GM18907 (cell line): Measurements from ENCODE around the gene NOTCH1.

Experiments
- ATAC-seq: cut with Tn5 transposase; IDR thresholded peaks from one replicate; pipeline ENCODE4 v1.9.1; 2021; ENCODE audit warnings: mild to moderate bottlenecking, moderate library complexity; ENCODE audit not compliant: unreplicated experiment

Gene NOTCH1

DNA sequence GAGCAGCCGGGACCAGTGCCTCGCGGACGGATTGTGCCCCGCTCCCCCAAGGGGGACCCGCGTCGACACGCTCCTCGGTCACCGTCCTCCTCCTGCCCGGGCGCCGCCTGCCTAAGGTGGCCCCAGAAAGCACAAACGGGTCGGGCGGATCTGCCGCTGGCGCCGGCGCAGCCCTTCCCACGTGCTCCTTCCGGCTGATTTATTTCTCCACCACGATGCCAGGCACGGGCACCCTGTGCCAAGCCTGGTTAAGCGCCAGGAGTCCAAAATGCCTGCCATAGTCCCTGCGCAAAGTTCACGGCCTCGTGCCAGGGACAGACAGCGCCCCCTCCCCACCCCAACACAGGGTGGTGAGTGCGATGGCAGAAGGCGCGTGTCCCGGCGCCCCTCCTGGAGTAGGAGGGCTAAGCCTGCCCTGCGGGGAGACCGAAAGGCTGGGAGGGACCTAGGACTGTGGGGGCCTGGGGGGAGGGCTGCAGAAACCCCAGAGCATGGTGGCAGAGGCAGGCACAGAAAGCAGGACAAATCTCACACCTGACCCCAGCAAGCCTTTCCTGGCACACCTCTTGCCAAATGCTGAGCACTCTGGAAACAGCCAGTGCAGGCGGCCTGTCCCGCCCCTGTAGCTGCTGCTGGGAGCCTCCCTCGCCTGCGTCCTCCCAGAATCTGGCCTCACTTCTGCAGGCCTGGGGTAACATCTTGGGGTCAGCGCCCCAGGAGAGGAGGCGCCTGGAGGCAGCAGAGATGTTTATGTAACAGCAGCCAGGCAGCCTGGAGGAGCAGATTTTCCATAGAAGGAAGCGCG is 1.1 kb upstream of the NOTCH1 start:
- ATAC-seq: peak; percentile 8

DNA sequence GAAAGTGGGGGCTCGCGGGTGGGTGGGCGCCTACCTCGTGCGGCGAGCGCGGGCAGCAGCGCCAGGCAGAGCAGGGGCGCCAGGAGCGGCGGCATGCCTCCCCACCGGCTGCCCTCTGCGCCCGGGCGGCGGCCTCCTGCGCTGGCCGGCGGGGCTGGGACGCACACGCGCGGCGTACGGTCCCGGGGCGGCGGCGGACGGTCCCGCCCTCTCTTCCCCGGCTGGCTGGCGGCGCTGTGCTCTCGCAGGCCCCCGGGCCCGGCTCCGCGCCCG is 220 bp downstream of the NOTCH1 start:
- peak; percentile 35 for ATAC-seq

DNA sequence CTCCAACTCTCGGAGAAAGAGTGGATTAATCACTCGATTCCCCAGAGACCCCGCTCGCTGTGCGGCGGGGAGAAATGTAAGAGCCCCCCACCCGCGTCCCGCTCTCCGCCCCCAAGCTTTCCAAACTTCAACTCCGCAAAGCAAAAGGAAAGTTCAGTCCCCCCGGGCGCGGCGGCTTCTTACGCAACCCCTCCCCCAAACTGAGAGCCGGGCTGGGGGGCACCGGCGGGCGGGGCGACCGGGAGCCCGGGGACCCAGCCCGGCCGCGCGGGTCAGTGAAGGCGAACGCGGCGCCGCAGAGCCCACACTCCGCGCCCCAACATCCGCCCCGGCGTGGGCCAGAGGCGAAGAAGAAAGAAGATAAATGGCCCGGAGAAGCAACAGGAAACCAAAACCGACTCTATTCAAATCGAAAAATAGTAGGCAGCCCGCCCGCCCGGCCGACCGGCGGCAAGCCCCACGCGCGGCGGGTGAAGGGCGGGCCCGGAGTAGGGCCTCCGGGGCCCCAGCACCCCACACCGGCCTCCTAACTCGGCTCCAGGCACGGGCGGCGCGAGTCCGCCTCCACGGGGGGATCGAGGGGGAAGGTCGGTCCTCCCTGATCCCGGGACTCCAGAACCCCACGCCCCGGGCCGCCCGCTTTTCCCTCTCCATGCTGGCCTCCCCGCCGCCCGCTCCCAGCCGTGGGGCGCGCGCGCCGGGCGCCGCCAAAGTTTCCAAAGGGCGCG is 720 bp downstream of the NOTCH1 start:
- peak; percentile 19 for ATAC-seq

DNA sequence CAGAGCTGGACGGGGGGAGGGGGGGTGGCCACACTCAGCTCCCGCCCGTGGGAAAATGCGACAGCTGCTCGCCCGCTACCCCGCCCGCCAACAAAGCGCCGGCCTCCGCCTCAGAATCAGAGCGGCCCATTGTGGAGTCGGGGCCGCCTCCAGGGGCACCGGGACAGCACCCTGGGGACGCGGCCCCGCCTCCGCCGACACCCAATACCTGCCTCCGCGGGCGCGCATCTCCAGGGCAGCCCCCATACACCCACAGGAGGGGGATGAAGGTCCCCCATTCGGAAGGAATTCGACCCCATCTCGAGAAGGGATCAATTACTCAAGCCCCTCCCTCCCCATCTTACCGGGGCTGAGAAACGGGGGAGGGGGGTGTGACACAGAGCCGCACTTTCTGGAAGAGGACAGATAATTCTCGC is 1.3 kb downstream of the NOTCH1 start:
- ATAC-seq: no peak

DNA sequence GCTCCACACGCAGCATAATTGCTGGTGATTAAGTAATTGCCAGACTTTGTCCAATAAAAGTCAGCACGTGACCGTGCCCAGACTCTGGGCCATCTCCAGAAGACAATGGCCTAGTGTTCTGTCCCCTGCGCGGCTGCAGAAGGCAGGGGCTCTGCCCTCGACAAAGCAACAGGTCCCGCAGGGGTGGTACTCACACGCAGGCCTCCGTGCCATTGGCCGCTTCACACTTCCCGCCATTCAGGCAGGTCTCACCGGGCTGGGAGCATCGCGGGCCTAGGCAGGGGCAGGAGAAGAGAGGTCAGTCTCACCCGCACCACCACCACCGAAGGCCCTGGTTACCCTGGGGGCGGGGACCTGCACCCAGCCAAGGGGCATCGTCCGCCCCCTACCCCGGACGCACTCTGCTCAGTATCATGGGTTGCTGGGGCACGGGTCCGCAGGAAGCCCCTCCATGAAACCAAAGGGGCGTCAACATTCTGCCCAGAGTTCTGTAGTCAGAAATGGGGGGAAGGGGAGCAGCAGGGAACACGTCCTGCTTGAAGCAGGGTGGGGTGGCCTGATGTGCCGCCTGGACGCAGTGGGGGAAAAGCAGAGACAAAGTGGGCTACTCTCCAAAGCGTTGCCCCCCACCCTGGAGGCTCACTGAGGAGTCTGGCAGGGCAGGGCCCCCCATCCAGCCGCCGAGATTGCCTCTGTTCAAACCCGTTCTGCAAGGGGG is 1.9 kb downstream of the NOTCH1 start:
- ATAC-seq: no peak

DNA sequence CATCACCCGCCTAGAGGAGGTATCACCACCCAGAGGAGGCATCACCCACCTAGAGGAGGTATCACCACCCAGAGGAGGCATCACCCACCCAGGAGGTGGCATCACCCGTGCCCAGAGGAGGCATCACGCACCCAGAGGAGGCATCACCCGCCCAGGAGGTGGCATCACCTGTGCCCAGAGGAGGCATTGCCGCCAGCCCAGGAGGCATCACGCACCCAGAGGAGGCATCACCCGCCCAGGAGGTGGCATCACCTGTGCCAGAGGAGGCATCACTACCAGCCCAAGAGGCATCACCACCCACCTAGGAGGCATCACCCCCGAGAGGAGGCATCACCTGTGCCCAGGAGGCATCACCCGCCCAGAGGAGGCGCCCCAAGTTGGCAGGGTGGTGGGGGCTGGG is 2.6 kb downstream of the NOTCH1 start:
- ATAC-seq: no peak

DNA sequence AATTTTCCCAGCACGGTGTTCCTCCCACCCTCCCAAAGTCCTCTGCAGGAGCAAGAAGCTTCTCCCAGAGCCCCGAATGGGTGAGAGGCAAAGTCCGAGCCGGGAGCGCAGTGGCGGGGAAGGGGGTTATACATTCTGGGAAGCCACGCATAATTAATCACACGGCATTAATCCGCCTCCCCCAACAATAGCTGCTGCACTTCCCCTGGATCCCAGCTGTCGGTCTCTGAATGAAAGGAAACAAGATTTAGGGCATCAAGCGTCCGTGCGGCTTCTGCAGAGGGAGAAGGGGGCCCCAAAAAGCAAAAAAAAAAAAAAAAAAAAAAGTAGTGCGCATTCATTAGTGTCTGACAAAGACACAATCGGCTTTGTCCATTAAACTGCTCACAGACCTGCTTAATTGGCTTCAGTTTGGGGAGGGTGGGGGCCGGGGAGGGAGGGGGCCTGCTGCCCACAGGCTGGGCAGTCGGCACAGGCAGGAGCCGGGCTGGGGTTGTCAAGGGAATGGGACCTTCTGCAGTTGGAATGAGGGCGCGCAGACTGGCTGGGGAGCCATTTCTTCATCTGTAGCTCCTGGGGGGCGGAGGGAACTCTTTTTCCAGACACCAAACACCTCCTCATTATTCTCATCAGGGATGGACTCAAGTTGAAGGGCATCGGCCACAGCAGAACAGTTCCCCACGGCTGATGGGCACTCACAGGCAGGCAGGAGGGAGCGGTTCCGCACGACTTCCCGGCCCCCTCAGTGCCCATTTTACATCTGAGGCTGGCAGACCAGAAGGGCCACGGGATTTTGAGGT is 3.4 kb downstream of the NOTCH1 start:
- no peak for ATAC-seq

DNA sequence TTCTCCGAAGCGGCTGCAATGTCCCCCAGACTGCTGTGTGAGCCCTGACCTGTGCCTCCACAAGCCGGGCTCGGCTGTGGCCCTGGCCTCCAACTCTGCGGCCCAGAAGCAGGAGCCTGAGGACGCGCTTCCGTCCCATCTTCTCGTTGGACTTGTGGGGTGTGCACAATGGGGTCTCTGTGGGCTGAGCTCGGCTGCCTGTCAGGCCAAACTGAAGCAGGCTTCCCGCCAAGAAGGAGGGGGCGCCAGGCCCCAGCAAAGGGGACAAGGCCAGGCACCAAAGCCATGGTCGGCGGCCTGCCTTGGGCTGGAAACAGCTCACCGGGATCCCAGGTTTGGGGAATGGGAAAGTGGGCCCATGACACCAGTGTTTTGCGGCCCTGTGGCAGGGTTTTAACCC is 4.1 kb downstream of the NOTCH1 start:
- ATAC-seq: no peak

DNA sequence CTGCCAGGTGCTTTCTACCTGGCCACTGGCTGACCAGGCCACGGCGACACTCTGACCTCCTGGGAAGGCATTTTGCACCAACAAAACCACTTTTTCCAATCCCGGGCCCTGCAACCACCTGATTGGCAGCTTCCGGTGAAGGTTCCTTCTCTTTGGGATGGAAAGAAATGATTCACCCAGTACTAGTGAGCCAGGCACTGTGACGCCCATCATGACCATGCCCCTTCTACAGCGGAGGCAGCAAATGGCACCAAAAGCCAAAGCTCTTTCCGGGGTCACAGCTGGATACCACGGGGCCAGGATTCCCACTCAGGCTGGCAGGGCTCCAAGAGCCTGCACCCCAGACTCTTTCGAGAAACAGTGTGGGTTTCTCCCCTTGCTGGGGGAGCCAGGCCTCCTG is 4.7 kb downstream of the NOTCH1 start:
- ATAC-seq: no peak

DNA sequence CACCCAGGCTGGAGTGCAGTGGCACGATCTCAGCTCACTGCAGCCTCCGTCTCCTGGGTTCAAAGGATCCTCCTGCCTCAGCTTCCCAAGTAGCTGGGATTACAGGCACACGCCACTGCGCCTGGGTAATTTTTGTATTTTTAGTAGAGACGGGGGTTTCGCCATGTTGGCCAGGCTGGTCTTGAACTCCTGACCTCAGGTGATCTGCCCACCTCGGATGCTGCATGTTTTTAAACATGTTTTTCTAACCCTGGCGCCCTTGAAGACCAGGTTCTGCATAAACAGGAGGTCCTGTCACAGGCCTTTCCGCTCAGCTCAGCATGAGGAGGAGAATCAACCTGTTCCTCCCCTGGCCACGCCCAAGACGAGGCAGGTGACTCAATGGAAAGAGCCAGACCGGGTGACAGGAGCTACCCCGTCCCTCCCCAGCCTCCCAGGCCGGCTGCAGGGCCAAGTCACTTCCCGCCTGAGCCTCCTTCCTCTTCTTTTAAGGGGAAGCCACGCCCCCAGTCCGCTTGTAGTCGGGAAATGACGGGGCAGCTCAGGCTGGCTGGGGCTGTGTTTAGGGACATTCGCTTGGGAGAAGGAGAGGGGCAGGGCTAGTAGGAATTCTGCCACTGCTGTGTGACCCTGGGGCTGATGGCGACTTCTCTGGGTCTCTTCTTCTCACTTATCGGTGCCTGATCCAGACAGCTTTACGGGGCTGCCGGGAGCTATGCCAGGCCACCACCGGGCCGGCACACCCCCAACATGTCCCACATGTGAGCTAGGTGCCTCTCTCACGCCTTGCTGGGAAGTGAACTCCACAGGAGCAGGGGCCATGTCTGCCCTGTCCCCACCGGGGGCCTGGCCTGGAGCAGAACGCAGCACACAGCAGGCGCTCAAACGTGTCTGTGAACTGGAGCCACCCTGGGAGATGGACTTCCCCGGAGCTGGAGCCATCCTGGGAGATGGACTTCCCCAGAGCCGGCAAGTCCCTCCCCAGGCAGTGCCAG is 6.1 kb downstream of the NOTCH1 start:
- ATAC-seq: peak; percentile 47

DNA sequence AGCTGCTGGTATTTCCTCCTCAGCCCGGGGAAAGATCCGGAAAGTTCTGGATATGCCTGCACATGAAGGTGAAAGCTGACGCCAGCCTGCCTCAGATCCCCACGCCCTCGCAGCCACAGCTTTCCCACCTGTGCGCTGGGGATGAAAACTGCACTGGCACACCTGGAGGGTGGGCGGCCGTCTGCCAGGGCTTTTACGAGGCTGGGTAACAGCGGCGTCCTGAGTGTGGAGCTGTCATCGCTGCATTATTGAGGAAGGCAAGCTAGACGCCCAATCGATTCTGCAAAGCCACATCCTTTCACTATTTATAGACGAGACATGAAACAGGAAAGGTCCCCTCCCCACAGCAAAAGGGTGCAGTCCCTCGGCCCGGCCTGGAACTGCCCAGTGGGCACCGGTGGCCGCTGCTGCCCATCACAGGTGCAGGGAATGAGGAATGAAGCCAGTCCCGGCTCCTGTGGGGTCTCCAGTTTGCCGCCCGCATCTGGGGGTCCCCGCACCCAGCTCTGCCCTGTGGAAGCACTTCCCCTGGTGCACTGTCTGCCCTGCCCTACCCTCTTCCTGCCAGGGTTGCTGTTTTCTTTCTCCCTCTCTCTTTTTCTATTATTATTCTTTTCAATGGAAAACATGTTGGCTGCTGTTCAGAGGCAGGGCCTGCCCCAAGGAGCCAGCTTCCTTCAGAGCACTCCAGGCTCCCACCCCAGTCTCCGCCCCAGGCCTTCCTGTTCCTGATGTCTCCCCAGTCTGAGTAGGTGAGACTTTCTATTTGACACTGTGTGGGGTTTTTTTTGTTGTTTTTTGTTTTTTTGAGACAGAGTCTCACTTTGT is 7.0 kb downstream of the NOTCH1 start:
- peak; percentile 34 for ATAC-seq

DNA sequence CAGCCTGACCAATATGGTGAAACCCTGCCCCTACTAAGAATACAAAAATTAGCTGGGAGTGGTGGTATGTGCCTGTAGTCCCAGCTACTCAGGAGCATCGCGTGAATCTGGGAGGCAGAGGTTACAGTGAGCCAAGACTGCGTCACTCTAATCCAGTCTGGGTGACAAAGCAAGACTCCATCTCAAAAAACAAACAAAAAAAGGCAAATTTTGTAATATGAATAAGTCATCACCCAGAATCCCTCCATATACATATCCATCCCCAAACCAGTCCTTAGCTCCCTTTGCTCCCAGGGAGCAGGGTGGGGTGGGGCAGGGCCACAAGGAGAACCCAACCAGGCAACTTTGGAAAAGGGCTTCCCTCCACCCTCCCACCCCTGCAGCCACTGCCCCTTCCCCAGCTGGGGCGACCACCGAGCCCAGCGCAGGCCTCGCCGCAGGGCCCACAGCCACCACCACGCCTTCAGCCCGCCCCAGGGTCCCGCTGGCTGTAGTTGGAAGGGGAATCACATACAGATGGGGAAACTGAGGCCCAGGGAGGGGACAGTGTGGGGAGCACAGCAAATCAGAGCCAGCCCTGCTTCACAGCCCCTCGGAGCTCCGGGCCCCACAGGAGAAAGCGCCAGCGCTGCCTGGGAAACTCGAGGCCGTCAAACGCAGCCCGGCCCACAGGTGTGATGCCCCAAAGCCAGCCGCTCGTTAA is 7.8 kb downstream of the NOTCH1 start:
- ATAC-seq: no peak

DNA sequence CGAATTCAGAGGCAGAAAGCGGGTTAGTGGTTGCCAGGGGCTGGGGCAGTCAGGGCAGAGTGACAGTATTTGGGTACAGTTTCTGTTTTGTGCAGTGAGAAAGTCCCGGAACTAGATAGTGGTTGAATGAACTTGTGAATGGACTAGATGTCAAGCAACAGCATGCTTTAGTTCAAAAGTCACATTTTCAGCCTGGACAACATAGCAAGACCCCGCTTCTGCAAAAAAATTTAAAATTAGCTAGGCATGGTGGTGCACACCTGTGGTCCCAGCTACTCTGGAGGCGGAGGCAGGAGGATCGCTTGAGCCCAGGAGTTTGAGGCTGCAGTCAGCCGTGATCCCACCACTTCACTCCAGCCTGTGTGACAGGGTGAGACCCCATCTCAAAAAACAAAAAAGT is 8.4 kb downstream of the NOTCH1 start:
- ATAC-seq: no peak

DNA sequence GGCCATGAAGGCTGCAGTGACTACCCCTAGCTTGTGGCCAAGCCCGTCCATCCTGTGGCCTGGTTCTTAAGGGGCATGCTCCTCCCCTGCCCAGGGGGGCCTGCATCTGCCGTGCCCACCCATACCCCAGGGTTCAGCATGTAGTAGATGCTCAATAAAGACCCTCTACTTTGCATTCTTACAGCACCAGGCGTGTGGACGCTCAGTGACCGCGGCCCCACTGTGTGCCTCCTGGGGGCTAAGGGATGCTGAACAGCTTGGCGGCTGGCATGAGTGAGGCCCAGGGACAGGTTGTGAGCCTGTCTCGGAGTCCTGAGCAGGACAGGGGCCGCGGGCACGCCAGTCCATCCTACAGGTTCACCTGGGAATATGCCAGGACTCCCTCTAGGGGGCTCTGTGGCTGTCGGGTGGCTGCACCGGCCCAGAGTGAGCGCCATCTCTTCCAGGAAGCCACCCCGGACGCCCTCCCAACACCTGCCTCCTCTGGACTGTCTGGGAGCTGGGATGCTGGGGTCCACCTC is 9.1 kb downstream of the NOTCH1 start:
- ATAC-seq: no peak

DNA sequence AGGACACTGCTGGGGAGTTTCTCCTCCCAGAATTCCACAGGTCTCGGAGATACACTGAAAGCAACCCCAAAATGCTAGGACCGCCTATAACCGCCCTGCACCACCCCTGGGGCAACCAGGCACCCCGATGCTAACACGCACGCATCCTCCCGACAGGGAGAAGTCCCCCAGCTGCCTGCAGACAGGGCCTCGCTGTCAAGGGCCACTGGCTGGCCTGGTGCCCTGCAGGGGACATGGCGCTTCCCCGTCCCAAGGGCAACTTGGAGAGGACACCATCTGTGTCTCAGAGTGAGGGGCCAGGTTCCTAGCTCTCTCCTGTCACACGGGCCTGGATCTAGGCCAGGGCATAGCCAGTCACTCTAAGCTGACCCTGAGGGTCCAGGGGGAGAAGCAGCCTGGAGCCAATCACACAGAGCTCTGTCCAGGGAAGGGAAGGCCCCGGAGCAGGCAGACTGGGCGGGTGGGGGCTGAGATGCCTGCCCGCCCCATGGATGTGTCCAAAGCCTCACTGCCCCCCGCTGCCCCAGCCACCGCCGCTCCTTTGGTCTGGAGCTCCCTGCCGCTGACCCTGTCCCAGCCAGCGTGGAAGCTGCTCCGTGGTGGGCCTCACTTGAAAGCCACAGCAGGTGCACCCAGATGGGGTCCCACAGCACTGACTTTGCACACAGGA is 9.7 kb downstream of the NOTCH1 start:
- no peak for ATAC-seq

DNA sequence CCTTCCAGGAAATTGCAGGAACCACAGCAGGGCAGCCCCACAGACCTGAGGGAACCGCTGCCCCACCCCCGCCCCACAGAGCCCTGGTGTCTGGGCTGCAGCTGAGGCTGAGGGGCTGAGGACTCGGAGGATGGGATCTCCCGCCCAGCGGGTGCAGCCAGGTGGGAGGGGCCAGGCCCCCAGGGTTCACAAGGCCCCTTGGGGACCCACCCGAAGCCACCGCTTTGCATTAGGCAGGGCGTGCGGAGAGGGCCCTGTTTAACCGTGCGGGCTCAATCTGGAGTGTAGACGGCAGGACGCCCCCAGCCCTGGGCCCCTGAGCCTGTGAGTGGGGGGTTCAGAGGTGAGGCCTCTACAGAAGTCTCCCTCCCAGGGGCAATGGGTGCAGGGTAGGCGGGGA is 10.8 kb downstream of the NOTCH1 start:
- ATAC-seq: no peak

DNA sequence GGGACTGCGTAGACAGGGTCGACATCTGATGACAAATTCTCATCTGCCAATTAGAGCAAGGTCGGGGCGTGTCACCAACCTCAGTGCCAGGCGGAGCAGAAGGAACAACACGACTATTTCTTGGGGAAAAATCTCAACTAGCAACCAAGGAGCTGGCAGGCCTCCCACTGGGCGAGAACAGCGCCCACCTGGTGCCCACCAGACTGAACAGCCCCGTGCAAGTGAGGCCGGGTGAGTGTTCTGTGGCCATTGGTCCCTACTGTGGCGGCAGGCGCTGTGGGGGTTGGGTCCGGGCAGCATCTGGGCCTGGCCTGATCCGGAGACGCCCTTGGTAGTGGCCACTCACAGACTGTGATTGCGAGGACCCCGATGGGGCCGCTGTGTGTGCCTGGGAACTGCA is 11.5 kb downstream of the NOTCH1 start:
- ATAC-seq: no peak

DNA sequence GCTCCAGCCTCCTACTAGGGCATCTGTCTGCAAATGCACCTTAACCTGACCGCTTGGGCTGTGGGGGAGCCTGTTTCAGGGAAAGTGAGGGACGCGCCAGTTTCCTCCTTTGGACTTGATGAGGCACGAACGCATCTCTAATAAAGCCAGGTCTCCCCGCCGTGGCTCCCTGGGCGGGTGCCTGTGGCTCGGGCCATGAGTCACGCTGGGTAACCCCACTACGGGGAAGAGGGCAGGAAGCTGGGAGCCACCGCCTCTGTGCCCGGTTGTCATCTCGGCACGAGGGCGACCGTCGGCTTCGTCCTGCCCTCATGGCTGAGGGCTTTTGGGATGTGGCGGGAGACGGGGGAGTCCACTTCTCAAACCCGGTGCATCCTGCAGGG is 12.1 kb downstream of the NOTCH1 start:
- ATAC-seq: no peak
